RWPE2 (cell line): ENCODE data around the gene UBIAD1.
"Not testable (repeated sequence)": the region's sequence is repeated elsewhere in the genome, so short reads cannot be mapped to it uniquely, and the experiment has no call there.

ENCODE experiments used
- ATAC-seq: fragments of 200-7000 bp; cut with Tn5 transposase; 3 replicates; pipeline ENCODE4 v1.9.1; 2021; ENCODE audit warnings: low read depth
- DNase-seq: peaks from one replicate; pipeline ENCODE4 v3.0.0-alpha.2; 2020; ENCODE audit warnings: low spot score
- H3K27ac ChIP-seq: fragments of 450-650 bp; 2 replicates; pipeline ENCODE4 v1.5.1; 2017; ENCODE audit warnings: mild to moderate bottlenecking; ENCODE audit not compliant: poor library complexity, severe bottlenecking
- H3K27me3 ChIP-seq: fragments of 250-450 bp; sonication (Bioruptor Pico); 2 replicates; pipeline ENCODE4 v1.5.1; 2021; ENCODE audit warnings: mild to moderate bottlenecking, moderate library complexity; ENCODE audit not compliant: insufficient read depth, poor library complexity, severe bottlenecking
- H3K36me3 ChIP-seq: fragments of 250-450 bp; sonication (Bioruptor Pico); 2 replicates; pipeline ENCODE4 v1.5.1; 2020; ENCODE audit warnings: low read depth, mild to moderate bottlenecking, moderate library complexity
- H3K4me1 ChIP-seq: fragments of 250-450 bp; sonication (Bioruptor Pico); 2 replicates; pipeline ENCODE4 v1.5.1; 2021; ENCODE audit warnings: mild to moderate bottlenecking, moderate library complexity; ENCODE audit not compliant: insufficient read depth, poor library complexity, severe bottlenecking
- H3K4me3 ChIP-seq: fragments of 250-450 bp; sonication (Bioruptor Pico); 2 replicates; pipeline ENCODE4 v1.5.1; 2021; ENCODE audit warnings: mild to moderate bottlenecking, moderate library complexity; ENCODE audit not compliant: severe bottlenecking
- H3K9me3 ChIP-seq: fragments of 250-450 bp; sonication (Bioruptor Pico); 2 replicates; pipeline ENCODE4 v1.5.1; 2021; ENCODE audit warnings: mild to moderate bottlenecking, moderate library complexity; ENCODE audit not compliant: severe bottlenecking
- CTCF ChIP-seq: fragments of 450-650 bp; IDR thresholded peaks from one replicate; pipeline ENCODE4 v1.5.1; 2017; ENCODE audit warnings: mild to moderate bottlenecking, moderate library complexity; ENCODE audit not compliant: poor library complexity, severe bottlenecking

Gene UBIAD1

GRCh38 chr1:11293856-11294255 is 20.9 kb downstream of the UBIAD1 start:
- ATAC-seq (no peak), DNase-seq (no peak)
- Histone ChIP-seq H3K36me3 (peaks cover 5% of the 10 kb centered on the region), H3K9me3 (no peaks in the 10 kb centered on the region), H3K27ac (no peak overlapping the region), H3K4me1 (no peaks in the 10 kb centered on the region), H3K4me3 (no peak overlapping the region), H3K27me3 (no peaks in the 10 kb centered on the region)
- no peak for TF ChIP-seq CTCF

GRCh38 chr1:11294951-11295350 is 22.0 kb downstream of the UBIAD1 start:
- no peaks in the 10 kb centered on the region; the same call in 1 of the 2 replicates for H3K36me3 ChIP-seq
- H3K4me3 ChIP-seq = no peak overlapping the region
- no peak for TF ChIP-seq CTCF
- ATAC-seq = no peak
- H3K27me3 ChIP-seq = no peaks in the 10 kb centered on the region
- H3K9me3 ChIP-seq = no peaks in the 10 kb centered on the region
- no peak for DNase-seq
- no peak overlapping the region for H3K27ac ChIP-seq
- H3K4me1 ChIP-seq = no peaks in the 10 kb centered on the region

- Histone ChIP-seq H3K4me1 (no peaks in the 10 kb centered on the region), H3K4me3 (no peak overlapping the region), H3K27ac (no peak overlapping the region), H3K36me3 (no peaks in the 10 kb centered on the region), H3K9me3 (no peaks in the 10 kb centered on the region), H3K27me3 (no peaks in the 10 kb centered on the region)
- no peak for TF ChIP-seq CTCF
- ATAC-seq (no peak), DNase-seq (no peak)
These were observed 22.9 kb downstream of the UBIAD1 start for GRCh38 chr1:11295905-11296304.

- H3K9me3 ChIP-seq, H3K27ac ChIP-seq, DNase-seq, H3K4me3 ChIP-seq, H3K27me3 ChIP-seq, ATAC-seq, H3K36me3 ChIP-seq, H3K4me1 ChIP-seq: not testable (repeated sequence)
These were observed 24.8 kb downstream of the UBIAD1 start for GRCh38 chr1:11297774-11298173.

- H3K36me3 ChIP-seq = no peaks in the 10 kb centered on the region
- H3K27ac ChIP-seq = no peak overlapping the region
- no peak for DNase-seq
- ATAC-seq = no peak
- no peaks in the 10 kb centered on the region for H3K4me1 ChIP-seq
- no peak for TF ChIP-seq CTCF
- no peak overlapping the region for H3K4me3 ChIP-seq
- H3K27me3 ChIP-seq = no peaks in the 10 kb centered on the region
- H3K9me3 ChIP-seq = no peaks in the 10 kb centered on the region
These were observed 25.6 kb downstream of the UBIAD1 start for GRCh38 chr1:11298390-11299224.
